ENCODE measurements around the gene SPDYE17.
"Not testable (repeated sequence)": the region's sequence is repeated elsewhere in the genome, so short reads cannot be mapped to it uniquely, and the experiment has no call there.

The SPDYE17 gene

DNA sequence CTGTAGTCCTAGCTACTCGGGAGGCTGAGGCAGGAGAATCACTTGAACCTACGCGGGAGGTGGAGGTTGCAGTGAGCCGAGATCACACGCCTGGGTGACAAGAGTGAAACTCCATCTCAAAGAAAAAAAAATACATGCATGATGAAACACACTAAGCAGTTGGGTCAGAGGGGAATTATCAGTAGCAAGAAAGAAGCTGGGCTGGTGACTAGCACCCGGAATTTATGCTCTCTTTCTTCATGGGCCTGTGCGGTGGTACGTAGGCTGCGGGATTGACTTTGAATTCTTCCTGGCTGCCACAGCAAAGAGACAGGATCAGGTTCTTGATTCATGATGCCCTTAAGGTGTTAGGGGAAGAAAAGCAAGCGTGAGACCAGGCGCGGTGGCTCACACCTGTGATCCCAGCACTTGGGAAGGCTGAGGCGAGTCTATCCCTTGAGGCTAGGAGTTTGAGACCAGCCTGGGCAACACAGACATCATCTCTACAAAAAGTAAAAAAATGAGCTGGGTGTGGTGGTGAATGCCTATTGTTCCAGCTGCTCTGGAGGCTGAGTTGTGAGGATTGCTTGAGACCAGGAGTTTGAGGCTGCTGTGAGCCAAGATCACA lies 54.3 kb downstream of the SPDYE17 start:
- not testable (repeated sequence) for H3K4me3 ChIP-seq (ENCODE audit: low read depth, low read length)

DNA sequence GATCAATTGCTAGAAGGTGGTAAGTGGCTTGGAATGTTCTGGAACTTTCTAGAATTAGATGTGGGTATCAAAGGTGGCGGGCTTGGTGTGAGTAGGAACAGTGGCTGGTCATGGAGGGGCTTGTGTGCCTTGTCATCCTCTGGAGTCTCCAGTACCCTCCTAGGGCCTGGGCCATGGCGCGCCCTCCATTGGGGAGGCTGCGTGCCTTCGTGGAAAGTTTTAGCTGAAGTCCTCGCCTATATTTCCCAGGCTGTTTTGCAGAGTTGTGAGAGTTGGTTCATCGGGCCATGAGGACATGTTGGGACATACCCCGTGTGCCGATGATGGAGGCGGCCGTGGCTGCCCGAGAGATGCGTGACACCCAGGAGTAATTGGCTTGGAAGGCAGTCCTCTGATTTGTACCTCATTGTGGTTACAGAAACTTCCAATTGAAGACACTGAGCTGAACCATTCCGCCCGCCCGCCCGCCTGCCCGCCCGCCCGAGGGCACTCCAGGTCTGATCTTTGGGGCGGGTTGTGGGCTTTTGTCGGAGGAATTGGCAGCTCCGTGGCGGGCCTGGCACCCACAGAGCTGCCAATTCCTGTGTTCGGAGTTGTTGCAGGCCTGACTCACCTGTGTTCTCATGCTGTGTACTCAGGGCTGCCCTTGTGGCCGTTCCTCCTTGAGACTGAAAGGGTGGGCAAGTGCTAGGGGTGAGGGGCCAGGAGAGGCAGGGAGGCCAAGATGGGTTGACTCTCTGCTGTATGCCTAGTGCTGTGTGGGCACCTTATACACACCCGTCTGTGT lies 57.2 kb downstream of the SPDYE17 start:
- not testable (repeated sequence) for H3K4me3 ChIP-seq (ENCODE audit: low read depth, low read length)

DNA sequence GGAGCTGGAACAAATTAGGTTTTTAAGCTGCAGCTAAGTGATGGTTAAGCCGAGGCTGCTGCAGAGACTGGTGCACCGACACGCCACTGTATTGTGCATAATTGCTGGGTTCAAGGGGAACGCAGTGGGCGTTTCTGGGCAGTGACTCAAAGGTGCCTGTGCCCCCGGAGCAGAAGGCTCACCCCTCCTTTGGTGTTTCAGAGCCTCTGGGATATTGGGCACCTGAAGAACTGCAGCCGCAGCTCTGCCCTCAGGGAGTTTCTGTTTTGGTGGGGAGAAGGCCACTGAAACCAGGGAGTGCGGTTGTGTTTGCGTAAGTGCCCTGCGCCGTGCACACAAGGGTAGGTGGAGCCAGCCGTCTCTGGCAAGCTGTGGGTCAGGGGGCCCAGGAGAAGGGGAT lies 57.8 kb downstream of the SPDYE17 start:
- H3K4me3 ChIP-seq (ENCODE audit: low read depth, low read length) = not testable (repeated sequence)

DNA sequence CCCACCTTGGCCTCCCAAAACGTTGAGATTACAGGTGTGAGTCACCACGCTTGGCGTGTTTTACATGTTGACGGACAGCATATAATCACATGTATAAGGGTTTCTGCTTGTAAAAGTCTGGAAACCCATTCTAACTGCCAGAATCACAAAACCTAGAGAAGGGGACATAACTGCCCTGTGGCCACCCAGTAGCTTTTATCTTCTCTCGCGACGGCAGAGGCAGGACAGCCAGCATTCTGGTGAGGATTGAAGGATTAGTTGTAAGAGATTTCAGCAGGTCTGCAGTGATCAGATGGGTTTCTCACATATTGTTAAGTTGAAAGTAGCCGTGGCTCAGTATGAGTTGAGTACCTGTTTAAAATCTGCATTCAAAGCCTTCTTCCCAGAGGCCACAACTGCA lies 59.8 kb downstream of the SPDYE17 start:
- not testable (repeated sequence) for H3K4me3 ChIP-seq (ENCODE audit: low read depth, low read length)

All from GM12875 (cell line).